SU-DHL-6 (cell line): Measurements from ENCODE around the gene SKI.

Experiments used
- CTCF ChIP-seq: fragments of 200-600 bp; sonication (generic); IDR thresholded peaks from one replicate; pipeline ENCODE4 v1.5.1; 2017; ENCODE audit warnings: antibody characterized with exemption, mild to moderate bottlenecking, low read length, moderate library complexity; ENCODE audit not compliant: insufficient read depth, poor library complexity, severe bottlenecking
- EZH2phosphoT487 ChIP-seq: fragments of 200-600 bp; sonication (generic), shearing (Covaris generic); conservative IDR thresholded peaks from 2 replicates; pipeline ENCODE4 v1.6.1; 2018; ENCODE audit warnings: mild to moderate bottlenecking, antibody characterized with exemption, low read length, moderate library complexity, mixed read lengths

- TF ChIP-seq CTCF (no peak), EZH2phosphoT487 (no peak)
Measured at GRCh38 chr1:2189459-2190425, 38.4 kb upstream of the SKI start.
